Measurements from ENCODE around the gene PLCE1.

The PLCE1 gene

GRCh38 chr10:93995598-93996271, 2.0 kb downstream of the PLCE1 start:
- Mint-ChIP-seq H3K27me3 (ENCODE audit: low read depth, poor library complexity) (peaks cover 56% of the 10 kb centered on the region), H3K36me3 (ENCODE audit: low read depth) (no peaks in the 10 kb centered on the region), H3K27ac (no peak overlapping the region), H3K4me1 (peaks cover 41% of the 10 kb centered on the region), H3K4me3 (peak overlapping the region; percentile 80), H3K9me3 (peaks cover 5% of the 10 kb centered on the region)
- no peak for DNase-seq
- TF ChIP-seq CTCF (IDR thresholded peaks at IDR 0.05), result no peak

GRCh38 chr10:93996551-93996950, 2.8 kb downstream of the PLCE1 start:
- DNase-seq, result no peak
- no peak overlapping the region for H3K27ac Mint-ChIP-seq
- H3K36me3 Mint-ChIP-seq (ENCODE audit: low read depth), result no peaks in the 10 kb centered on the region
- peaks cover 56% of the 10 kb centered on the region for H3K27me3 Mint-ChIP-seq (ENCODE audit: low read depth, poor library complexity)
- peaks cover 42% of the 10 kb centered on the region for H3K4me1 Mint-ChIP-seq
- TF ChIP-seq CTCF (IDR thresholded peaks at IDR 0.05), result no peak
- H3K9me3 Mint-ChIP-seq, result peaks cover 5% of the 10 kb centered on the region
- no peak overlapping the region for H3K4me3 Mint-ChIP-seq

- Mint-ChIP-seq H3K4me1 (peaks cover 32% of the 10 kb centered on the region), H3K9me3 (peaks cover 5% of the 10 kb centered on the region), H3K27me3 (ENCODE audit: low read depth, poor library complexity) (peaks cover 55% of the 10 kb centered on the region), H3K27ac (no peak overlapping the region), H3K36me3 (ENCODE audit: low read depth) (no peaks in the 10 kb centered on the region), H3K4me3 (no peak overlapping the region)
- TF ChIP-seq CTCF (IDR thresholded peaks at IDR 0.05), result no peak
- no peak for DNase-seq
Measured at GRCh38 chr10:93997546-93997945, 3.8 kb downstream of the PLCE1 start.

- Mint-ChIP-seq H3K36me3 (ENCODE audit: low read depth) (no peaks in the 10 kb centered on the region), H3K27me3 (ENCODE audit: low read depth, poor library complexity) (peaks cover 46% of the 10 kb centered on the region), H3K4me3 (no peak overlapping the region), H3K4me1 (peaks cover 24% of the 10 kb centered on the region), H3K9me3 (peaks cover 5% of the 10 kb centered on the region), H3K27ac (no peak overlapping the region)
- TF ChIP-seq CTCF (IDR thresholded peaks at IDR 0.05), result no peak
- peak; percentile 10 for DNase-seq
Measured at GRCh38 chr10:93999401-93999851, 5.7 kb downstream of the PLCE1 start.

- H3K9me3 Mint-ChIP-seq, result peaks cover 5% of the 10 kb centered on the region
- no peak overlapping the region for H3K27ac Mint-ChIP-seq
- no peak for DNase-seq
- H3K4me1 Mint-ChIP-seq, result peaks cover 13% of the 10 kb centered on the region
- no peaks in the 10 kb centered on the region for H3K36me3 Mint-ChIP-seq (ENCODE audit: low read depth)
- no peak for TF ChIP-seq CTCF (IDR thresholded peaks at IDR 0.05)
- H3K4me3 Mint-ChIP-seq, result no peak overlapping the region
- H3K27me3 Mint-ChIP-seq (ENCODE audit: low read depth, poor library complexity), result peaks cover 35% of the 10 kb centered on the region
Measured at GRCh38 chr10:94000638-94001415, 7.1 kb downstream of the PLCE1 start.

Data from nephron progenitor cell (in vitro differentiated cells).